Left ventricle myocardium inferior (tissue), 1 donor: Measurements from ENCODE around the gene STK35. TPM values are rescaled to one million over a fixed set of nuclear protein-coding genes. Genes with fewer than 3 reads are reported as not detected.

Experiments used
- DNase-seq: peaks from one replicate; pipeline ENCODE4 v3.0.0-alpha.2; 2020
- H3K27ac ChIP-seq: fragments of 200-600 bp; replicated peaks from 2 replicates; pipeline ENCODE4 v1.8.0; 2021
- H3K27me3 ChIP-seq: fragments of 200-600 bp; 2 replicates; pipeline ENCODE4 v1.8.0; 2021; ENCODE audit warnings: low read depth
- H3K36me3 ChIP-seq: fragments of 200-600 bp; 2 replicates; pipeline ENCODE4 v1.8.0; 2021
- H3K4me1 ChIP-seq: fragments of 200-600 bp; 2 replicates; pipeline ENCODE4 v1.8.0; 2021
- H3K4me3 ChIP-seq: fragments of 200-600 bp; 2 replicates; pipeline ENCODE4 v1.8.0; 2021; ENCODE audit warnings: mild to moderate bottlenecking, moderate library complexity
- H3K9me3 ChIP-seq: fragments of 200-600 bp; replicated peaks from 2 replicates; pipeline ENCODE4 v1.8.0; 2021
- intact Hi-C: fragments of 100-400 bp; cut with micrococcal nuclease; formaldehyde crosslinking; loops from one replicate; pipeline ENCODE4 v1.11.0; 2022
- total RNA-seq: library from RNA; stranded (reverse); fragmentation: NEBNext Ultra II Directional; extraction: Animal tissue kit (Norgen Biotek cat#: 25700); gene quantifications from one replicate; pipeline ENCODE4 v1.2.1, GENCODE V29; 2021
- TF ChIP-seq, protein P1 (sequence below): fragments of 200-600 bp; IDR thresholded peaks from 2 replicates; pipeline ENCODE4 v1.8.0; 2021; ENCODE audit warnings: antibody characterized with exemption, mild to moderate bottlenecking, borderline replicate concordance
- donor health status: DM: no; HTN: yes; CAD: no; lungs with severe emphysema.

Gene STK35
- total RNA-seq, 1 donor from 2014 or later: 13.9 TPM

DNA sequence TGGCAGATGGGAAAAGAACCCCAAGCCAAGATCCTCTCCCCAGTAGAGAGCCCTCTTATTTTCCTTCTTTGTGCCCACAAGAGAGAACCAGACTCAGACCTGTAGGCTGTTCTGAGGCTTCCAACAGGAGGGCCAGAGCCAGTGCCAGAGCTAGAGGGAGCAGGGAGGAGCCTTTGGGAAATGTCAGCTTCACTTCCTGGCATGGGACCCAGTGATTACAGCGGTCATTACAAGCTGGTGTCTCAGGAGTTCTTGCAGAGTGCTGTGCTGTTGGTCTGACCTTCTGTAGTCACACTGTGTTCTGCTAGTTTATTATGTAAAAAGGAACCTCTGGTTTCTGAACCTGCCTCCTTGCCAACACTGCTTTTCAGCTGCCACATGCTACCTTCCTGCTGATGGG lies 38.9 kb downstream of the STK35 start:
- intact Hi-C loops: no loop called here
- H3K4me1 ChIP-seq: peaks cover 99% of the 10 kb centered on the region

DNA sequence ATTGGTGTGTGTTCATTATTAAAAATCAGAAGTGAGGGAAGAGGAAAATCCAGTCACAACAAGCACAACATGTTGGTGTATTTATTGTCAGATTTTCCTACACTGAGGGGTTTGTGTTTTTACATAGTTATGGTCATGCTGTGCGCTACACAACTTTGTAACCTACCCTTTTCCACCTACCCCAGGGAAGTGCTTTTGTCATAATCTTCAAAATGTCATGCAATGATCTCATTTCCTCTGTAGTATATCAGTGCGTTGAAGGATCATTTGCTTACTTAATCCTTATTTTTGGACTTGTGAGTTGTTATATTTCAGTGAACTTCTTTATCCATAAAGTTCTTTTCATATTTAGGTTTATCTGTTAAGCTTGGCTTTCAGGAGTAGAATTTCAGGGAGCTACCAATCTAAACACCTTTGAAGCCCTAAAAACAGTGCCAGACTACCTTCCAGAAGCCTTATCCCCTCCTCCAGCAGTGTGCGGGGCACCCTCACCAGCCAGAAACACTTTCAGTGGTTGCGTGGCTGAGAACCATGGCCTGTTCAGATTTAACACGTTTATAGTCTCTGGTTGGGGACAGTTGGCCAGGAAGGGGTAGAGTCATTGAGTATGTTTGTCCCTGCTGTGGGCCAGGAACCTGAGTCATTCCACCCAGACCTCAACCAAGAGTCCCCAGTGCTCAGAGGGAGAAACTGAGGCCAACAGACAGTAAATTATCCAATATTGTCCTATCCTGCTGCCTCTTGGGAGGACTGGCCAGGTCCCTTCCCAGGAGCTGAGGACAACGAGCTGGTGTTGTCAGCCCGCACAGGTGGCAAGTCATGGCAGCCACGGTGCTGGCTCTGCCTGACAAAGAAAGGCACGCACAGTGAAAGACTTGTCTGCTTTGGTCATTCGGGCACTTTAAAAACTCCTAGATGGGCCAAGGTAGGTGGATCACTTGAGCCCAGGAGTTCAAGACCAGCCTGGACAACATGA lies 40.3 kb downstream of the STK35 start:
- DNase-seq: no peak
- intact Hi-C loops: no loop called here
- H3K27ac ChIP-seq: peak overlapping the region; percentile 89
- peaks cover 93% of the 10 kb centered on the region for H3K4me1 ChIP-seq
- peaks cover 21% of the 10 kb centered on the region for H3K36me3 ChIP-seq
- no peaks in the 10 kb centered on the region for H3K27me3 ChIP-seq
- no peaks in the 10 kb centered on the region for H3K9me3 ChIP-seq
- H3K4me3 ChIP-seq: no peak overlapping the region
- TF ChIP-seq, protein P1, sequence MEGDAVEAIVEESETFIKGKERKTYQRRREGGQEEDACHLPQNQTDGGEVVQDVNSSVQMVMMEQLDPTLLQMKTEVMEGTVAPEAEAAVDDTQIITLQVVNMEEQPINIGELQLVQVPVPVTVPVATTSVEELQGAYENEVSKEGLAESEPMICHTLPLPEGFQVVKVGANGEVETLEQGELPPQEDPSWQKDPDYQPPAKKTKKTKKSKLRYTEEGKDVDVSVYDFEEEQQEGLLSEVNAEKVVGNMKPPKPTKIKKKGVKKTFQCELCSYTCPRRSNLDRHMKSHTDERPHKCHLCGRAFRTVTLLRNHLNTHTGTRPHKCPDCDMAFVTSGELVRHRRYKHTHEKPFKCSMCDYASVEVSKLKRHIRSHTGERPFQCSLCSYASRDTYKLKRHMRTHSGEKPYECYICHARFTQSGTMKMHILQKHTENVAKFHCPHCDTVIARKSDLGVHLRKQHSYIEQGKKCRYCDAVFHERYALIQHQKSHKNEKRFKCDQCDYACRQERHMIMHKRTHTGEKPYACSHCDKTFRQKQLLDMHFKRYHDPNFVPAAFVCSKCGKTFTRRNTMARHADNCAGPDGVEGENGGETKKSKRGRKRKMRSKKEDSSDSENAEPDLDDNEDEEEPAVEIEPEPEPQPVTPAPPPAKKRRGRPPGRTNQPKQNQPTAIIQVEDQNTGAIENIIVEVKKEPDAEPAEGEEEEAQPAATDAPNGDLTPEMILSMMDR: no peak

More for the DNA sequence above, 38.9 kb downstream of the STK35 start:
- Histone ChIP-seq H3K27ac (peak overlapping the region; percentile 89), H3K9me3 (no peaks in the 10 kb centered on the region), H3K36me3 (peaks cover 13% of the 10 kb centered on the region), H3K4me3 (no peak overlapping the region), H3K27me3 (no peaks in the 10 kb centered on the region)
- TF ChIP-seq, protein P1: no peak
- DNase-seq: peak; percentile 73

DNA sequence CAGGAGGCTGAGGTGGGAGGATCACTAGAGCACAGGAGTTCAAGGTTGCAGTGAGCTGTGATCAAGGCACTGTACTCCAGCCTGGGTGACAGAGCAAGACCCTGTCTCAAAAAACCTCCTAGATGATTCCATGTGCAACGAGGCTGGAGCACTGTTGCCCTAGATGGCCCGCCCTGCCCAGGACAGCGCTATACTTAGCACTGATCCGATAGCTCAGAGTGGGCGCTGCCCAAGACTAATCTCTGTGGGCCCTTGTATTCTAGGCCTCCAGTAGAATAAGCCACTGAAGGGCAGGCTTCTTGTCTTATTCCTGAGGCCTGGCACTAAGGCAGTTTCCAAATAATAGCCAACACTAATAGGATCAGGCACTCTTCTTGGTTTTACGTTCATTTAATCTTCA lies 41.0 kb downstream of the STK35 start:
- intact Hi-C loops: no loop called here
- H3K27ac ChIP-seq: peak overlapping the region; percentile 89
- H3K4me3 ChIP-seq: no peak overlapping the region
- no peaks in the 10 kb centered on the region for H3K9me3 ChIP-seq
- peak; percentile 45 for DNase-seq
- TF ChIP-seq, protein P1: no peak
- H3K4me1 ChIP-seq: peaks cover 85% of the 10 kb centered on the region
- H3K36me3 ChIP-seq: peaks cover 21% of the 10 kb centered on the region
- no peaks in the 10 kb centered on the region for H3K27me3 ChIP-seq

DNA sequence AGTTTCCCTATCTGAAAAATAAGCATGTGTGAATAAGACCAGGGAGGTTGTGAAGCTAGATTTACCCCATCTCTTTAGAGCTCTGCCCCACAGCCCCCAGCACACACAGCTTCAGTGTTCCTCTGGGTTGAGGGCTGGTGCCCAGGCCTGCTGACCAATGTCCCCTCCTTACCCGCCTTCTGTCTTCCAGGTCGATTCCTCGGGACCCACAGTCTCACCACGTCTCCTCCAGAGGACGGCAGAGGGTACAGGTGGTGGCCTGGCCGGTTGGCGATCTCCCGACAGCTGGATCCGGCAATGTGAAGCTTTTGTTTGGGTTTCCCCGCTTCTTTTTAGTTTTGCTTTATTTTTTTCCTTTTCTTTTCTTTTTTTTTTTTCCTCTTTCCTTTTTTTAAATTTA lies 42.0 kb downstream of the STK35 start:
- H3K4me3 ChIP-seq: no peak overlapping the region
- H3K9me3 ChIP-seq: no peaks in the 10 kb centered on the region
- peaks cover 21% of the 10 kb centered on the region for H3K36me3 ChIP-seq
- no peaks in the 10 kb centered on the region for H3K27me3 ChIP-seq
- H3K27ac ChIP-seq: peak overlapping the region; percentile 89
- intact Hi-C loops: no loop called here
- no peak for DNase-seq
- H3K4me1 ChIP-seq: peaks cover 76% of the 10 kb centered on the region
- TF ChIP-seq, protein P1: no peak

DNA sequence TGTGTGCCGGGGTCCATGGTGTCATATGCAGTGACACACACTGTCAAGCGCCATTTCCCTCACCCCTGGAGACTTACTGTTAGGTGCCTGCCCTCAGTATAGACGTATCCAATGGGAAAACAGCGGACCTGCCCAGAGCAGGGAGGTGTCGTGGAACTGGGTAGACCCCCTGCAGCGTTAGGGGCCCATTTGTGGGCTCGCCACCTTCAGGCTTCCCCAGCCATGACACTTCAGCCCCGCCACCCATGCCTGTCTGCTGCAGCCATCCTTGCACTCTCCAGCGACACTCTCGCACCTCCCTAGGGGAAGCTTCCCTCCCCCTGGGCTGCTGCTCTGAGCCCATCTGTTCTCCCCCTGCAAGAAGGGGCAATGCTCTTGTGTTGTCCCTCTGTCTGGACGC lies 43.2 kb downstream of the STK35 start:
- peaks cover 21% of the 10 kb centered on the region for H3K36me3 ChIP-seq
- H3K27me3 ChIP-seq: no peaks in the 10 kb centered on the region
- DNase-seq: no peak
- peak overlapping the region; percentile 89 for H3K27ac ChIP-seq
- H3K4me3 ChIP-seq: peak overlapping the region; percentile 51
- TF ChIP-seq, protein P1: no peak
- intact Hi-C loops: no loop called here
- no peaks in the 10 kb centered on the region for H3K9me3 ChIP-seq
- peaks cover 63% of the 10 kb centered on the region for H3K4me1 ChIP-seq
